ENCODE data around the gene TYRO3.

TYRO3 gene

DNA sequence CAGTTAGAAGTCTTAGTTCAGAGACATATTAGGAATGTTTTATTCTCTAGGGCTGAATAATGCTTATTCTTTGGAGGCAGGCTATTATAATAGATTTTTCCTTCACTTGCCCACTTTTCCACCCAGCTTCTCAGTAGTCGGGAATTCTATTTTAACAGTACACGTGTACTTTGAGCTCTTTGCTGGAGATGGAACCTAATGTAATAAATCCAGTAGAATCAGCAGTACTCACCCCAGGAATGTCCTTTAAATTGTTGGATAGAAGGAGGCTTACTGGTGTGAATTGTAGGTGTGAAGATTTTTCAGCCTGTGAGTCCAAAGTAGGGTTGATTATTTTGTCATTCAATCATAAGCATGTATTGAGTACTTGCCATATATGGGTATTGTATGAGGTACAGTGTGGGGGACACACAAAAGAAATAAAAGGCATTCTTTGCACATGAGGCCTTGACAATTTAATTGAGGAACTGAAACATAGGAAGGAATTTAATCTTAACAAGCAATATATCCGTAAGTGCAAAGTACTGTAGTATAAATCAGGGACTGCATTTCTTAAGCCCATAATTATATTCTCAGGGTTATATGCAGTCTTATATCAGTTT, 71.7 kb downstream of the TYRO3 start:
- Histone ChIP-seq H3K27me3 (ENCODE audit: control insufficient read depth, insufficient read depth, low read length) (no peaks in the 10 kb centered on the region), H3K9ac (ENCODE audit: low read length) (no peak overlapping the region), H3K4me3 (ENCODE audit: low read length) (no peak overlapping the region), H3K36me3 (ENCODE audit: control insufficient read depth, insufficient read depth, low read length) (no peaks in the 10 kb centered on the region), H3K27ac (ENCODE audit: low read depth, low read length) (no peak overlapping the region), H3K4me1 (ENCODE audit: control insufficient read depth, insufficient read depth, low read length) (no peaks in the 10 kb centered on the region)

DNA sequence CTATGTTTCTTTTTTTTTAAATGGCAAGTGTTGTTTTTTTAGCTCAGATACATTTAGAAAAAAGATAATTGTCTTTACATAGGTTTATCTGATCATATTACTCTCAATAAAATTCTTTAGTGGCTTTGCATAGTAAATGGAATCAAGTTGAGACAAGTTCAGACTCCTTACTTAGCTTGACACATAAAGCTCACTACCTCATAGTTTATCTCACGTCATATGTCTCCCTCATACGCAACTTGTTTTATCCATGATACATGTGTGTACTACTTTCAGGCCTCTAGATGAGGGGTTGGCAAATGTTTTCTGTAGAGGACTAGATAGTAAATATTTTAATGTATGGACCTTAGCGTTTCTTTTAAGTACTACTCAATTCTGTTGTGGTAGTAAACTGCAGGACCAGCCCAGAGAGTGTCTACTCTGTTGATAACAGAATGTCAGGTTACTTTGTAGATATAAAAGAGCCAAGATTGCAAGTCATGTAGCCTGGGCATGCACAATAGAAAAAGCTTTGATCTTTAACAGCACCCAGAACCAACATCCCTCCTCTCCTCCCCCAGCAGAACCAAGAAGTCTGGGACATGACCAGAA, 73.0 kb downstream of the TYRO3 start:
- Histone ChIP-seq H3K4me1 (ENCODE audit: control insufficient read depth, insufficient read depth, low read length) (no peaks in the 10 kb centered on the region), H3K27ac (ENCODE audit: low read depth, low read length) (no peak overlapping the region)

More for the DNA sequence above, 73.0 kb downstream of the TYRO3 start:
- no peaks in the 10 kb centered on the region for H3K36me3 ChIP-seq (ENCODE audit: control insufficient read depth, insufficient read depth, low read length)
- H3K27me3 ChIP-seq (ENCODE audit: control insufficient read depth, insufficient read depth, low read length) = no peaks in the 10 kb centered on the region
- no peak overlapping the region for H3K4me3 ChIP-seq (ENCODE audit: low read length)
- H3K9ac ChIP-seq (ENCODE audit: low read length) = no peak overlapping the region

Measured in rectal smooth muscle tissue (tissue), 1 donor.